Subcutaneous abdominal adipose tissue (tissue), 5 donors: Measurements from ENCODE around the gene ARL10.

ENCODE experiments used
- H3K27ac ChIP-seq: one replicate; pipeline ENCODE4 v1.7.0; 2013; ENCODE audit warnings: low read depth, mild to moderate bottlenecking, inconsistent platforms, low read length, moderate library complexity
- H3K27me3 ChIP-seq, 5 donors: one replicate each; pipeline ENCODE4 v1.7.0; 2013; ENCODE audit warnings: low read length in 5 of 5, inconsistent platforms in 1 of 5; ENCODE audit not compliant: control insufficient read depth in 5 of 5, insufficient read depth in 4 of 5
- H3K36me3 ChIP-seq, 5 donors: one replicate each; pipeline ENCODE4 v1.7.0; 2013; ENCODE audit warnings: low read length in 5 of 5; ENCODE audit not compliant: control insufficient read depth in 5 of 5, insufficient read depth in 5 of 5
- H3K4me1 ChIP-seq, 5 donors: one replicate each; pipeline ENCODE4 v1.7.0; 2013; ENCODE audit warnings: low read length in 5 of 5, mild to moderate bottlenecking in 3 of 5, moderate library complexity in 1 of 5; ENCODE audit not compliant: control insufficient read depth in 5 of 5, insufficient read depth in 5 of 5
- H3K4me3 ChIP-seq, 5 donors: one replicate each; pipeline ENCODE4 v1.7.0; 2013; ENCODE audit warnings: low read length in 5 of 5, low read depth in 1 of 5
- H3K9ac ChIP-seq, 5 donors: one replicate each; pipeline ENCODE4 v1.7.0; 2013; ENCODE audit warnings: low read length in 5 of 5, mild to moderate bottlenecking in 4 of 5, moderate library complexity in 3 of 5
- H3K9me3 ChIP-seq, 5 donors: one replicate each; pipeline ENCODE4 v1.7.0; 2013; ENCODE audit warnings: low read length in 5 of 5; ENCODE audit not compliant: control insufficient read depth in 5 of 5
- donor health status: healthy.
- donor health status: healthy.
- donor health status: healthy.
- donor health status: healthy.
- donor health status: healthy.

Gene ARL10

GRCh38 chr5:176365351-176366231 lies at the start of gene ARL10:
TSS of gene ARL10 (plus strand) at chr5:176365487. CDS start at chr5:176365564, 77 bp downstream.
- Histone ChIP-seq H3K9me3 (no peaks in the 10 kb centered on the region), H3K9ac (peak within 1 kb of the TSS; percentile 79 to 89 (median 81)), H3K4me1 (peaks cover 0 to 36% (median 32%) of the 10 kb centered on the region in 5 donors), H3K36me3 (peaks cover 0 to 24% (median 10%) of the 10 kb centered on the region in 5 donors), H3K27me3 (no peaks in the 10 kb centered on the region), H3K27ac (no peak within 1 kb of the TSS), H3K4me3 (peak within 1 kb of the TSS; percentile 79 to 87 (median 85))

- Histone ChIP-seq H3K4me1 (no peaks in the 10 kb centered on the region), H3K36me3 (peaks cover 15 to 30% (median 19%) of the 10 kb centered on the region in 5 donors), H3K27ac (no peak overlapping the region), H3K27me3 (no peaks in the 10 kb centered on the region), H3K9ac (no peak overlapping the region), H3K4me3 (no peak overlapping the region), H3K9me3 (no peaks in the 10 kb centered on the region)
Observed at GRCh38 chr5:176317534-176318374, 47.5 kb upstream of the ARL10 start.

- Histone ChIP-seq H3K4me3 (no peak overlapping the region), H3K4me1 (no peaks in the 10 kb centered on the region), H3K9me3 (no peaks in the 10 kb centered on the region), H3K36me3 (peaks cover 7 to 27% (median 23%) of the 10 kb centered on the region in 5 donors), H3K27me3 (no peaks in the 10 kb centered on the region), H3K9ac (no peak overlapping the region), H3K27ac (no peak overlapping the region)
Observed at GRCh38 chr5:176319827-176320554, 45.3 kb upstream of the ARL10 start.

- peaks cover 5 to 22% (median 20%) of the 10 kb centered on the region in 5 donors for H3K36me3 ChIP-seq
- H3K4me3 ChIP-seq, result no peak overlapping the region
- H3K9me3 ChIP-seq, result no peaks in the 10 kb centered on the region
- H3K4me1 ChIP-seq, result no peaks in the 10 kb centered on the region
- H3K27ac ChIP-seq, result no peak overlapping the region
- no peaks in the 10 kb centered on the region for H3K27me3 ChIP-seq
- H3K9ac ChIP-seq, result no peak overlapping the region
Observed at GRCh38 chr5:176320577-176320976, 44.7 kb upstream of the ARL10 start.

GRCh38 chr5:176334031-176334770 lies 31.1 kb upstream of the ARL10 start:
- H3K36me3 ChIP-seq, result peaks cover 10 to 18% (median 16%) of the 10 kb centered on the region in 5 donors
- H3K9ac ChIP-seq, result no peak overlapping the region
- peaks cover 0 to 6% (median 0%) of the 10 kb centered on the region in 5 donors for H3K9me3 ChIP-seq
- no peaks in the 10 kb centered on the region for H3K4me1 ChIP-seq
- no peaks in the 10 kb centered on the region for H3K27me3 ChIP-seq
- no peak overlapping the region for H3K27ac ChIP-seq
- H3K4me3 ChIP-seq, result no peak overlapping the region

- no peak overlapping the region for H3K4me3 ChIP-seq
- H3K9ac ChIP-seq, result no peak overlapping the region
- H3K9me3 ChIP-seq, result peaks cover 0 to 6% (median 0%) of the 10 kb centered on the region in 5 donors
- H3K27ac ChIP-seq, result no peak overlapping the region
- no peaks in the 10 kb centered on the region for H3K27me3 ChIP-seq
- H3K4me1 ChIP-seq, result no peaks in the 10 kb centered on the region
- H3K36me3 ChIP-seq, result peaks cover 10 to 32% (median 18%) of the 10 kb centered on the region in 5 donors
Observed at GRCh38 chr5:176337913-176338312, 27.4 kb upstream of the ARL10 start.

- no peaks in the 10 kb centered on the region for H3K4me1 ChIP-seq
- H3K9me3 ChIP-seq, result no peaks in the 10 kb centered on the region
- peaks cover 10 to 36% (median 20%) of the 10 kb centered on the region in 5 donors for H3K36me3 ChIP-seq
- H3K9ac ChIP-seq, result no peak overlapping the region
- H3K27ac ChIP-seq, result no peak overlapping the region
- H3K4me3 ChIP-seq, result no peak overlapping the region
- no peaks in the 10 kb centered on the region for H3K27me3 ChIP-seq
Observed at GRCh38 chr5:176339304-176339703, 26.0 kb upstream of the ARL10 start.

- no peak overlapping the region for H3K4me3 ChIP-seq
- H3K4me1 ChIP-seq, result no peaks in the 10 kb centered on the region
- no peaks in the 10 kb centered on the region for H3K27me3 ChIP-seq
- peaks cover 19 to 54% (median 35%) of the 10 kb centered on the region in 5 donors for H3K36me3 ChIP-seq
- no peaks in the 10 kb centered on the region for H3K9me3 ChIP-seq
- H3K9ac ChIP-seq, result no peak overlapping the region
- no peak overlapping the region for H3K27ac ChIP-seq
Observed at GRCh38 chr5:176341325-176342157, 23.7 kb upstream of the ARL10 start.

- Histone ChIP-seq H3K9me3 (no peaks in the 10 kb centered on the region), H3K9ac (no peak overlapping the region), H3K27ac (no peak overlapping the region), H3K36me3 (peaks cover 18 to 54% (median 35%) of the 10 kb centered on the region in 5 donors), H3K27me3 (no peaks in the 10 kb centered on the region), H3K4me1 (no peaks in the 10 kb centered on the region), H3K4me3 (no peak overlapping the region)
Observed at GRCh38 chr5:176342158-176342483, 23.2 kb upstream of the ARL10 start.
